Ectodermal cell (in vitro differentiated cells): ENCODE data around the gene MAPK12.

Source experiments
- H3K27ac ChIP-seq: 2 replicates; pipeline ENCODE4 v1.7.0; 2013; ENCODE audit warnings: mild to moderate bottlenecking, low read depth, low read length; ENCODE audit not compliant: insufficient read depth, poor library complexity, severe bottlenecking
- H3K27me3 ChIP-seq: 2 replicates; pipeline ENCODE4 v1.7.0; 2013; ENCODE audit warnings: mild to moderate bottlenecking, low read length; ENCODE audit not compliant: insufficient read depth, control insufficient read depth, poor library complexity, severe bottlenecking
- H3K36me3 ChIP-seq: one replicate; pipeline ENCODE4 v1.7.0; 2013; ENCODE audit warnings: low read length; ENCODE audit not compliant: control insufficient read depth, insufficient read depth
- H3K4me1 ChIP-seq: one replicate; pipeline ENCODE4 v1.7.0; 2013; ENCODE audit warnings: low read length; ENCODE audit not compliant: control insufficient read depth, insufficient read depth
- H3K4me3 ChIP-seq: 2 replicates; pipeline ENCODE4 v1.7.0; 2013; ENCODE audit warnings: low read depth, low read length, control low read depth; ENCODE audit not compliant: insufficient read depth
- H3K9me3 ChIP-seq: 2 replicates; pipeline ENCODE4 v1.7.0; 2013; ENCODE audit warnings: mild to moderate bottlenecking, low read length, moderate library complexity; ENCODE audit not compliant: control insufficient read depth
- WGBS, 2 experiments: methylation state at CpG; one replicate each; pipeline ENCODE4 v1.1.7; 2013; ENCODE audit warnings: missing lambda C conversion rate in 2 of 2; 5-methylcytosine and 5-hydroxymethylcytosine counted together

Gene MAPK12

DNA sequence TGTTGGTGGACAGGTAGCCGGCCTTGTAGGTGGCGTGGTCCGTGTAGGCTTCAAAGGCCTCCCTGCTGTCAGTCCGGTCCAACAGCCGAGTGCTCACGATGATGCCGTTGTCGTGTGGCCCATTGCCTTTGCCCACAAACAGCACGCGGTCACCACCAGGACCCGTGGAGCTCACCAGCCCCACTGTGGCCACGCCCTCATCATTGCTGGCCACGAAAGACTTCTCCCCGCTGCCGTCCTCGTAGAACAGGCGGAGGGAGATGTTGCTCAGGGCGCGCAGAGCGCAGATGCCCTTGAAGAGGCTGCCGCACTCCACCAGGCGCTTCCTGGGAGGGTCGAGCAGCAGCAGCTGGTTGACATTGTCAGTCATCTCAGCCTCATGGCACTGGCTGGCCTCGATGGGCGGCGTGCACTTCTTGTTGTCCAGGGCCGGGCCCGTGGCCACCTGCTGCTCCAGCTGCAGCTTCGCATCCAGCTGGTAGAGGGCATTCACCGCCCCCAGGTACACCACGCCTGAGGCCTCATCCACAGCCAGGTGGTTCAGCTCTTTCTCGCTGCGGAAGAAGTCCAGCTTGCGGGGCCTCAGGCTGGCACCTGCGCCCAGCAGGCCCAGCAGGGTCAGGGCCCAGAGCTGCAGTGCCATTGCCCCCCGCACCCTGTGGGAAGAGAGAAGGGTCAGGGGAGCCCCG, 28.6 kb upstream of the MAPK12 start:
- 96% methylated on average over 37 of the region's 37 CpGs for WGBS, 2 experiments
- no peak overlapping the region for H3K4me3 ChIP-seq
- H3K9me3 ChIP-seq, result no peaks in the 10 kb centered on the region
- H3K36me3 ChIP-seq, result peaks cover 31% of the 10 kb centered on the region
- H3K27me3 ChIP-seq, result no peaks in the 10 kb centered on the region
- peaks cover 26% of the 10 kb centered on the region for H3K4me1 ChIP-seq
- no peak overlapping the region for H3K27ac ChIP-seq

DNA sequence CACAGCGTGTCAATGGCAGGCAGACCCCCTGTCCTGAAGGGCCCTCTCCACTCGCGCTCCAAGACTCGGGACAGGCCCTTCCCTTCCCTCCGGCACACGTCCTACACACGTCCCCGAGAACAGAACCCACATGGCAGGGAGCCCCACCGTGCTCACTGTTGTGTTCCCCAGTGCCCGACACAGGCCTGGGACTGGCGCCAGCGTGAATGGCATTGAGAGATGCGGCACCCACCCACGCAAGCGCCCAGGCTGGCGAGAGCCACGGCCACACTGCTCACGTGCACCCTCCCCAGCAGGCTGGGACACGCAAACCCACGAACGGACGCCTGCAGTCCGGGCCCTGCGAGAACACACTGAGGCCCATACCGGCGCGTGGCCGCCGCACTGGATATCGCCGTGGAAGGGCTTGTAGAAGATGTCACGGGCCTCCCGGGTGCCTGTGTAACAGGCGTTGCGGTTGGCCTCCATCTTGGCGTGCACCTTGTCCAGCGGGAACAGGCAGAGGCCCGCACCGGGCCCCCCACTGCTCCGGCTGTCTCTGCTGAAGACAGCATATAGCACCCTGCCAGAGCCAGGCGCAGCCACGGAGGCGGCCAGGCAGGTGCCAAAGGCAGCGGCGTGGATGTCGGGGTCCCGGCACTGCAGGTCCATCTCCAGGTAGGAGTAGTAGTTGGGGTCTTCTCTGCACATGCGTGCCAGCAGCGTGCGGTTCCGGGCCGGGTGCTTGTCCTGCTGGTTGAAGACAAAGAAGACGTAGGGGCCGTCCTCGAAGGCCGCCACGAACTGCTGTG, 27.9 kb upstream of the MAPK12 start:
- H3K27me3 ChIP-seq, result no peaks in the 10 kb centered on the region
- 96 to 97% methylated on average over 57 of the region's 57 CpGs for WGBS, 2 experiments
- H3K36me3 ChIP-seq, result peaks cover 37% of the 10 kb centered on the region

DNA sequence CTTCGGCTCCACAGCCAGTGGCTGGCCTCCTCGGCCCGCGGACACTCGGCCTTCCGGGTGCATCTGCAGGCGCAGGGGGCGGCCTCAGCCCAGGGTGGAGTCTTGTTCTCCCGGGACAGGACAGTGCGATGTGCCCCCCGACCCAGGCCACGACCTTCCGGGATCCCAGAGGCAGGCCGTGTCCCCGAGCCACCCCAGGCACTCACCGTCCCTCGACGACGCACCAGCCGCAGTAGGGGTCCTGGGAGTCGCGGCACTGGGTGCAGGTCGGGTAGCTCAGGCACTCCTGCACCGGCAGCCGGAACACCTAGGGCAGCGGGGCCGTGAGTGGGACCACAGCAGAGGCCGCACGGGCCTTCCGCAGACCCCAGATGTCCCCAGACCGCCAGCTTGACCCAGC, 26.2 kb upstream of the MAPK12 start:
- peaks cover 45% of the 10 kb centered on the region for H3K36me3 ChIP-seq
- H3K27me3 ChIP-seq, result no peaks in the 10 kb centered on the region
- WGBS, 2 experiments, result 96 to 97% methylated on average over 31 of the region's 31 CpGs
- H3K27ac ChIP-seq, result no peak overlapping the region
- no peak overlapping the region for H3K4me3 ChIP-seq
- peaks cover 5% of the 10 kb centered on the region for H3K4me1 ChIP-seq
- no peaks in the 10 kb centered on the region for H3K9me3 ChIP-seq

More for the DNA sequence above, 27.9 kb upstream of the MAPK12 start:
- Histone ChIP-seq H3K27ac (no peak overlapping the region), H3K4me3 (no peak overlapping the region), H3K9me3 (no peaks in the 10 kb centered on the region), H3K4me1 (peaks cover 20% of the 10 kb centered on the region)

GRCh38 chr22:50286701-50287318, 25.3 kb upstream of the MAPK12 start:
- no peaks in the 10 kb centered on the region for H3K4me1 ChIP-seq
- peaks cover 52% of the 10 kb centered on the region for H3K36me3 ChIP-seq
- WGBS, 2 experiments, result 96% methylated on average over 40 of the region's 40 CpGs
- H3K27me3 ChIP-seq, result no peaks in the 10 kb centered on the region
- no peaks in the 10 kb centered on the region for H3K9me3 ChIP-seq
- H3K4me3 ChIP-seq, result no peak overlapping the region
- no peak overlapping the region for H3K27ac ChIP-seq

- Histone ChIP-seq H3K36me3 (peaks cover 58% of the 10 kb centered on the region), H3K4me3 (no peak overlapping the region), H3K27me3 (no peaks in the 10 kb centered on the region), H3K9me3 (no peaks in the 10 kb centered on the region), H3K27ac (no peak overlapping the region), H3K4me1 (no peaks in the 10 kb centered on the region)
- 95 to 97% methylated on average over 21 of the region's 21 CpGs for WGBS, 2 experiments
Observed at GRCh38 chr22:50286275-50286674, 24.8 kb upstream of the MAPK12 start.

- no peaks in the 10 kb centered on the region for H3K4me1 ChIP-seq
- no peak overlapping the region for H3K27ac ChIP-seq
- no peaks in the 10 kb centered on the region for H3K27me3 ChIP-seq
- H3K4me3 ChIP-seq, result no peak overlapping the region
- H3K9me3 ChIP-seq, result no peaks in the 10 kb centered on the region
- 96 to 97% methylated on average over 29 to 33 of the region's 34 CpGs for WGBS, 2 experiments
- H3K36me3 ChIP-seq, result peaks cover 62% of the 10 kb centered on the region
Observed at GRCh38 chr22:50285568-50286229, 24.2 kb upstream of the MAPK12 start.

DNA sequence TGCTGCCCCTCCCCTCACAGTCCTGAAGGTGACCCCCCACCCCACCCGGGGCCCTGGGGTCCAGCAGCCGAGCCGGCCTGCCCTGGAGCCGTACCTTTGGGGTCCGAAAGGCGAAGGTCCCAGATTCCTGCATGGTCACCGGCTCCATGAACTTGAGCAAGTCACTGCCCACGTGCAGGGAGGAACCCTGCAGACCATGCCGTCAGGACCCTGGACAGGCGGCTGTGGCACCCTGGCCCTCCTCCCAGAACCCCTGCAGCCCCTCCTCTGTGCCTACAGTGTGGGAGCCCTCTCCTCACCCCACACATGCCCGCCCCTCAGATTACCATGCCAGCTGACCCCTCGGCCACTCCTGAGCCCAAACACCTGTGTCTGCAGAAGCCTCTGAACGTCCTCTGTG, 23.0 kb upstream of the MAPK12 start:
- no peaks in the 10 kb centered on the region for H3K4me1 ChIP-seq
- 92 to 95% methylated on average over 13 of the region's 13 CpGs for WGBS, 2 experiments
- H3K27ac ChIP-seq, result no peak overlapping the region
- H3K9me3 ChIP-seq, result no peaks in the 10 kb centered on the region
- H3K36me3 ChIP-seq, result peaks cover 58% of the 10 kb centered on the region
- H3K27me3 ChIP-seq, result no peaks in the 10 kb centered on the region
- no peak overlapping the region for H3K4me3 ChIP-seq

DNA sequence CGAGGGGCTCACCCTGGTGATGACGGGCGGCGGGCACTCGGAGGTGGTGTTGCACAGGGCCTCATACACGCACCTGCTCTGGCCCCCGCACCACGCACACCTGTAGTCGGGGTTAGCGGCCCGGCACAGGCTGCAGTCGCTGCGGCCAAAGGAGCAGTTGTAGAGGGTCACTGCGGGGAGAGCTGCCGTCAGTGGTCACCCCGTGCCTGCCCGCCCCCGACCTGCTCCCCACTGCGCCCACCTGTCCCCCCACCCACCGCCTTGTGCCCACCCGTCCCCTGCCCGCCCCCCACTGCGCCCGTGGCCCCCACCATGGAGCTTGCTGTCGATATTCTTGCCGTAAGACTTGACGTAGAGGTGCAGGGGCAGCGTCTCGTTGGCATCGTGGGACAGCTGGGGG, 22.3 kb upstream of the MAPK12 start:
- no peaks in the 10 kb centered on the region for H3K27me3 ChIP-seq
- WGBS, 2 experiments, result 97 to 98% methylated on average over 30 of the region's 30 CpGs
- H3K4me3 ChIP-seq, result no peak overlapping the region
- no peaks in the 10 kb centered on the region for H3K4me1 ChIP-seq
- peaks cover 58% of the 10 kb centered on the region for H3K36me3 ChIP-seq
- H3K27ac ChIP-seq, result no peak overlapping the region
- no peaks in the 10 kb centered on the region for H3K9me3 ChIP-seq

DNA sequence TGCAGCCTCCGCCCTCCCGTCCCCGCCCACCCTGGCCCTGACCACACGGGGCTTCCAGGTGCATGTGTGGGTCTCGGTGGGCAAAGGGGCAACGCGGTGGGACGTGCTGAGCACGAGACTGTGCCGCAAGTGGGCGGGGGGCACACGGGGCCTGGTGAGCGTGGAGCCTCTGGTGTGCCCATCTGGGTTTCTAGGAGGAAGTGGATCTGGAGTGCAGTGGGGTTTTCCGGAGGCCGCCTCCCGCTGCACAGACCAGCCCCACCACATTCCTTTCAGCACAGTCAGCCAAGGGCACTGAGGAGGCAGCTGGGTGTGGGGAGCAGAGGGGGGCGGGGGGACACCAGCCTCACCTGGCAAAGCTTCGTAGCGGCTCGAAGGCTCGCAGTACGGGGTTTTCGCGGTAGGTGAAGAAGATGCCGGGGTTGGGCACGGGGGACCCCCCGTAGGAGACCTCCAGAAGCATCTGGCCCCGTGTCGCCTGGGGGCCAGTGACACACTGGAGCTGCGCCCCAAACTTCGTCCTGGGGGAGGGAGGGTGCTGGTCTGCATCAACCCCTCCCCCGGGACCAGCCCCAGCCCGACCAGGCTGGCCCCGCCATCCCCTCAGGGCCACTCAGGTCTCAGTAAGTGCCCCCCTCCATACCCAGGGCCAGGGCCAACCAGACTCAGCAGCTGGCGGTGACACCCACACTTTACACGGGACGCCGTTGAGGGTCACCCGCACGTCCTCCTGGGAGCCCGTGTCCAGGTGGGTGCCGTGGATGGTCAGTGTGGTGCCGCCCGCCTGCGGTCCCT, 21.1 kb upstream of the MAPK12 start:
- Histone ChIP-seq H3K27me3 (no peaks in the 10 kb centered on the region), H3K4me3 (no peak overlapping the region), H3K9me3 (no peaks in the 10 kb centered on the region), H3K4me1 (no peaks in the 10 kb centered on the region), H3K27ac (no peak overlapping the region), H3K36me3 (peaks cover 62% of the 10 kb centered on the region)
- WGBS, 2 experiments, result 96% methylated on average over 45 of the region's 45 CpGs
